Liver (tissue), 9 donors: ENCODE results near the gene MTCH1. TPM values are rescaled to one million over a fixed set of nuclear protein-coding genes. Genes with fewer than 3 reads are reported as not detected.

Experiments
- DNase-seq: peaks from one replicate; pipeline ENCODE4 v3.0.0-alpha.2; 2017; ENCODE audit warnings: low spot score
- H3K27ac ChIP-seq, 2 donors: one replicate each; pipeline ENCODE4 v1.7.0; 2013; ENCODE audit warnings: inconsistent platforms in 2 of 2, low read length in 2 of 2, control low read depth in 1 of 2, low read depth in 1 of 2, mild to moderate bottlenecking in 1 of 2
- H3K27me3 ChIP-seq, 4 donors: one replicate each; pipeline versions ENCODE4 v1.6.1 to v1.7.0; 2013; ENCODE audit warnings: low read length in 3 of 4, inconsistent platforms in 1 of 4, mild to moderate bottlenecking in 1 of 4, moderate library complexity in 1 of 4; ENCODE audit not compliant: control insufficient read depth in 4 of 4, insufficient read depth in 4 of 4
- H3K36me3 ChIP-seq, 4 donors: one replicate each; pipeline versions ENCODE4 v1.6.1 to v1.7.0; 2013; ENCODE audit warnings: low read length in 3 of 4, mild to moderate bottlenecking in 3 of 4, low read depth in 1 of 4, moderate library complexity in 1 of 4; ENCODE audit not compliant: control insufficient read depth in 4 of 4, insufficient read depth in 3 of 4
- H3K4me1 ChIP-seq, 4 donors: one replicate each; pipeline versions ENCODE4 v1.6.1 to v1.7.0; 2013; ENCODE audit warnings: low read length in 3 of 4, mild to moderate bottlenecking in 3 of 4, moderate library complexity in 1 of 4; ENCODE audit not compliant: control insufficient read depth in 4 of 4, insufficient read depth in 4 of 4
- H3K4me3 ChIP-seq, 3 donors: one replicate each; pipeline versions ENCODE4 v1.6.1 to v1.7.0; 2013; ENCODE audit warnings: low read length in 3 of 3, control low read depth in 1 of 3, low read depth in 1 of 3, mild to moderate bottlenecking in 1 of 3
- H3K9ac ChIP-seq, 2 donors: one replicate each; pipeline ENCODE4 v1.7.0; 2013; ENCODE audit warnings: low read length in 2 of 2, mild to moderate bottlenecking in 2 of 2, moderate library complexity in 2 of 2, control low read depth in 1 of 2, low read depth in 1 of 2
- H3K9me3 ChIP-seq, 4 donors: one replicate each; pipeline versions ENCODE4 v1.6.1 to v1.7.0; 2013; ENCODE audit warnings: low read length in 3 of 4; ENCODE audit not compliant: control insufficient read depth in 4 of 4
- EGR1 ChIP-seq, 2 donors: IDR thresholded peaks; 2 replicates each; pipeline ENCODE4 v1.6.1; 2016 to 2018; ENCODE audit warnings: antibody characterized with exemption in 2 of 2, low read depth in 2 of 2
- FOXA1 ChIP-seq: IDR thresholded peaks from 2 replicates; pipeline ENCODE4 v1.6.1; 2016; ENCODE audit warnings: antibody characterized with exemption
- FOXA2 ChIP-seq: IDR thresholded peaks from 2 replicates; pipeline ENCODE4 v1.6.1; 2016; ENCODE audit warnings: antibody characterized with exemption
- GABPA ChIP-seq, 2 donors: IDR thresholded peaks in 1 of 2; conservative IDR thresholded peaks in 1 of 2; 2 replicates each; pipeline ENCODE4 v1.6.1; 2016; ENCODE audit warnings: antibody characterized with exemption in 2 of 2, mild to moderate bottlenecking in 1 of 2, moderate library complexity in 1 of 2
- HNF4A ChIP-seq, 2 donors: conservative IDR thresholded peaks; 2 replicates each; pipeline ENCODE4 v1.6.1; 2016; ENCODE audit warnings: antibody characterized with exemption in 2 of 2, mild to moderate bottlenecking in 2 of 2
- HNF4G ChIP-seq: IDR thresholded peaks from 2 replicates; pipeline ENCODE4 v1.6.1; 2016; ENCODE audit warnings: antibody characterized with exemption
- JUND ChIP-seq, 2 donors: IDR thresholded peaks; 2 replicates each; pipeline ENCODE4 v1.6.1; 2016; ENCODE audit warnings: antibody characterized with exemption in 2 of 2
- NR2F2 ChIP-seq: IDR thresholded peaks from 2 replicates; pipeline ENCODE4 v1.6.1; 2016; ENCODE audit warnings: antibody characterized with exemption
- RAD21 ChIP-seq, 2 donors: IDR thresholded peaks; 2 replicates each; pipeline ENCODE4 v1.6.1; 2016; ENCODE audit warnings: antibody characterized with exemption in 2 of 2, mild to moderate bottlenecking in 2 of 2
- RXRA ChIP-seq, 2 donors: IDR thresholded peaks; 2 replicates each; pipeline ENCODE4 v1.6.1; 2017 to 2018; ENCODE audit warnings: antibody characterized with exemption in 2 of 2, mild to moderate bottlenecking in 1 of 2
- SP1 ChIP-seq: IDR thresholded peaks from 2 replicates; pipeline ENCODE4 v1.6.1; 2018; ENCODE audit warnings: antibody characterized with exemption, mild to moderate bottlenecking
- TAF1 ChIP-seq: conservative IDR thresholded peaks from 2 replicates; pipeline ENCODE4 v1.6.1; 2016; ENCODE audit warnings: antibody characterized with exemption, mild to moderate bottlenecking
- YY1 ChIP-seq: IDR thresholded peaks from 2 replicates; pipeline ENCODE4 v1.6.1; 2016; ENCODE audit warnings: antibody characterized with exemption, mild to moderate bottlenecking
- WGBS: extraction: QIAGEN DNeasy Blood & Tissue Kit; methylation state at CpG from one replicate; pipeline ENCODE4 v1.1.7; 2013; 5-methylcytosine and 5-hydroxymethylcytosine counted together
- polyA plus RNA-seq, 2 donors: library from polyadenylated mRNA; stranded (reverse) in 1 of 2; unstranded in 1 of 2; fragments of 200-250 nt in 1 of 2; fragments of >200 nt in 1 of 2; fragmentation: Nextera tagmentation in 1 of 2; extraction: Ambion mirVana in 1 of 2; gene quantifications; one replicate each; pipeline versions ENCODE4 v1.2.1 to v1.2.3, GENCODE V29; 2013 to 2015
- total RNA-seq, 2 donors: library from RNA; depleted of rRNA; stranded (reverse); fragments of >200 nt; gene quantifications; one replicate each; pipeline ENCODE4 v1.2.3, GENCODE V29; 2014
- TF ChIP-seq, protein P1 (sequence below): fragments of 150-350 bp; IDR thresholded peaks from 2 replicates; pipeline ENCODE4 v1.5.1; 2017; ENCODE audit warnings: improper control_type of control experiment, low read depth, low read length; ENCODE audit not compliant: missing input control
- TF ChIP-seq, protein P2 (sequence below): IDR thresholded peaks from 2 replicates; pipeline ENCODE4 v1.6.1; 2016; ENCODE audit warnings: antibody characterized with exemption
- TF ChIP-seq, protein P3 (sequence below): IDR thresholded peaks from 2 replicates; pipeline ENCODE4 v1.6.1; 2016; ENCODE audit warnings: antibody characterized with exemption
- TF ChIP-seq, protein P4 (sequence below): IDR thresholded peaks from 2 replicates; pipeline ENCODE4 v1.6.1; 2016; ENCODE audit warnings: antibody characterized with exemption, mild to moderate bottlenecking
- TF ChIP-seq, protein P5 (sequence below): IDR thresholded peaks from 2 replicates; pipeline ENCODE4 v1.6.1; 2016; ENCODE audit warnings: antibody characterized with exemption
- donor health status: healthy.
- donor health status: healthy.
- donor health status: healthy.
- donor health status: healthy.
- donor health status: healthy.

The MTCH1 gene
- total and polyA plus RNA-seq, 4 donors, result 61.5 to 79.6 (median 74.1) TPM

DNA sequence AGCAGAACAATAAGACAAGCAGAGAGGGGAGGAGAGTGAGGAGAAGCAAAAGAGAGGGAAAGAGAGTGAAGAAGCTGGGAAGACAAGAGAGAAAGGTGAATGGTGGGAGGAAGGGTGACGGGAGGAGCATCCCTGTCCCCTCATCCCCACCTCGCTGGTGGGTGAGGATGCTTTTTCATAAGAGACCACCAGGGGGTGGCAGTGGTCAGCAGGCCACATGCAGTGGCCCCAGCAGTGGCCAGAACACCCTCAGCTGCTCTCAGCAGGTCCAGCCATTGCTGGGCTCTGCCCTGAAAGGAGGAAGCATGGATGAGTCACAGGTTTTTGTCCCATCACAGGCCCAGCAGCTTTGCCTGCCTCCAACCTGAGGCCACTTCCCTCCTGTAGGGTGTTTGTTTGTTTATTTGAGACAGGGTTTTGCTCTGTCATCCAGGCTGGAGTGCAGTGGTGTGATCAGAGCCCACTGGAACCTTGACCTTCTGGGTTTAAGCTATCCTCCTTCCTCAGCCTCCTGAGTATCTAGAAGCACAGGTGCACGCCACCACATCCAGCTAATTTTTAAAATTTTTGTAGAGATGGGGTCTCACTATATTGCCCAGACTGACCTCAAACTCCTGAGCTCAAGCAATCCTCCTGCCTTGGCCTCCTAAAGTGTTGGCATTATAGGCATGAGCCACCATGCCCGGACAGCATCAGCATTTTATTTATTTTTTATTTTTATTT, 43.4 kb upstream of the MTCH1 start:
- no peaks in the 10 kb centered on the region for H3K27me3 ChIP-seq
- no peak overlapping the region for H3K9ac ChIP-seq
- TF ChIP-seq HNF4G, result no peak
- TF ChIP-seq, protein P1, sequence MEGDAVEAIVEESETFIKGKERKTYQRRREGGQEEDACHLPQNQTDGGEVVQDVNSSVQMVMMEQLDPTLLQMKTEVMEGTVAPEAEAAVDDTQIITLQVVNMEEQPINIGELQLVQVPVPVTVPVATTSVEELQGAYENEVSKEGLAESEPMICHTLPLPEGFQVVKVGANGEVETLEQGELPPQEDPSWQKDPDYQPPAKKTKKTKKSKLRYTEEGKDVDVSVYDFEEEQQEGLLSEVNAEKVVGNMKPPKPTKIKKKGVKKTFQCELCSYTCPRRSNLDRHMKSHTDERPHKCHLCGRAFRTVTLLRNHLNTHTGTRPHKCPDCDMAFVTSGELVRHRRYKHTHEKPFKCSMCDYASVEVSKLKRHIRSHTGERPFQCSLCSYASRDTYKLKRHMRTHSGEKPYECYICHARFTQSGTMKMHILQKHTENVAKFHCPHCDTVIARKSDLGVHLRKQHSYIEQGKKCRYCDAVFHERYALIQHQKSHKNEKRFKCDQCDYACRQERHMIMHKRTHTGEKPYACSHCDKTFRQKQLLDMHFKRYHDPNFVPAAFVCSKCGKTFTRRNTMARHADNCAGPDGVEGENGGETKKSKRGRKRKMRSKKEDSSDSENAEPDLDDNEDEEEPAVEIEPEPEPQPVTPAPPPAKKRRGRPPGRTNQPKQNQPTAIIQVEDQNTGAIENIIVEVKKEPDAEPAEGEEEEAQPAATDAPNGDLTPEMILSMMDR, result peak; percentile 63
- TF ChIP-seq GABPA (IDR thresholded peaks at IDR 0.05 in 1 of 2, conservative IDR thresholded peaks at IDR 0.05 in 1 of 2), result no peak
- TF ChIP-seq RAD21 (IDR thresholded peaks at IDR 0.05), result peak; percentile 89 to 93
- peak in 1 of 2 donors; percentile 62 for TF ChIP-seq JUND (IDR thresholded peaks at IDR 0.05)
- TF ChIP-seq NR2F2, result no peak
- peak; percentile 57 for TF ChIP-seq YY1
- TF ChIP-seq HNF4A (conservative IDR thresholded peaks at IDR 0.05), result no peak
- no peak overlapping the region for H3K27ac ChIP-seq
- peak; percentile 76 for DNase-seq
- H3K36me3 ChIP-seq, result no peaks in the 10 kb centered on the region
- no peaks in the 10 kb centered on the region for H3K9me3 ChIP-seq
- H3K4me1 ChIP-seq, result peaks cover 0 to 7% (median 3%) of the 10 kb centered on the region in 4 donors
- no peak overlapping the region for H3K4me3 ChIP-seq
- 71% methylated on average over 4 of the region's 4 CpGs for WGBS

DNA sequence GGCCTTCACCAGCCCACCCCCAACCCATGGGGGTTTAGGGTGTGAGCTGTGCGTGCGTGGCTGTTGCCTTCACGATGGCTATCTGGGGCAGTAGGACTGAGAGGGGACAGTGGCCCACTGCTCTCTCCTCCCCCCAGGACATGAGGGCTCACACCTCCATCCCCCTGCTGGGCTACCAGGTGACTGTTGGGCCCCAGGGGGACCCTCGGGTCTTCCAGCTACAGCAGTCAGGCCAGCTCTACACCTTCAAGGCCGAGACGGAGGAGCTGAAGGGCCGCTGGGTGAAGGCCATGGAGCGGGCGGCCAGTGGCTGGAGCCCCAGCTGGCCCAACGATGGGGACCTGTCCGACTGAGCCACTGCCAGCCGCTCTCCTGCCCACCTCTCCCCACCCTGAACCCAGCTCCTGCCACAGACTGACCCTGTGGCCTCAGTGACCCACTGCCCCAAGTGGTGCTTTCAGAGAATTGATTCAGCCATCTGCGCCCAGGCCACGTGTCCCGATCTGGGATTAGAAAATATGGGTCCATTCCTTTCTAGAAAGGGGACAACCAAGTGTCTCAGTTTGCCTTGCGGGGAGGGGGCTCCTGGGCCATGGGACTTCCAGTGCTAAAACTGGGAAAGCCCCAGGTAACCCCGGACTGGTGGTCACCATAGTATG, 41.9 kb upstream of the MTCH1 start:
- Histone ChIP-seq H3K4me3 (no peak overlapping the region), H3K9ac (no peak overlapping the region), H3K36me3 (no peaks in the 10 kb centered on the region), H3K27me3 (no peaks in the 10 kb centered on the region), H3K27ac (no peak overlapping the region), H3K9me3 (no peaks in the 10 kb centered on the region), H3K4me1 (peaks cover under 1 to 13% (median 11%) of the 10 kb centered on the region in 4 donors)
- TF ChIP-seq EGR1 (IDR thresholded peaks at IDR 0.05; ENCODE audit: low read depth in 2 of 2) (no peak), SP1 (no peak), RXRA (IDR thresholded peaks at IDR 0.05) (no peak), TAF1 (no peak), GABPA (IDR thresholded peaks at IDR 0.05 in 1 of 2, conservative IDR thresholded peaks at IDR 0.05 in 1 of 2) (no peak), FOXA1 (no peak), FOXA2 (no peak), NR2F2 (no peak), HNF4G (no peak), RAD21 (IDR thresholded peaks at IDR 0.05) (no peak), HNF4A (conservative IDR thresholded peaks at IDR 0.05) (no peak), YY1 (no peak), JUND (IDR thresholded peaks at IDR 0.05) (no peak)
- TF ChIP-seq, protein P2, sequence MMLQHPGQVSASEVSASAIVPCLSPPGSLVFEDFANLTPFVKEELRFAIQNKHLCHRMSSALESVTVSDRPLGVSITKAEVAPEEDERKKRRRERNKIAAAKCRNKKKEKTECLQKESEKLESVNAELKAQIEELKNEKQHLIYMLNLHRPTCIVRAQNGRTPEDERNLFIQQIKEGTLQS, result no peak
- TF ChIP-seq, protein P1, result no peak
- TF ChIP-seq, protein P3, sequence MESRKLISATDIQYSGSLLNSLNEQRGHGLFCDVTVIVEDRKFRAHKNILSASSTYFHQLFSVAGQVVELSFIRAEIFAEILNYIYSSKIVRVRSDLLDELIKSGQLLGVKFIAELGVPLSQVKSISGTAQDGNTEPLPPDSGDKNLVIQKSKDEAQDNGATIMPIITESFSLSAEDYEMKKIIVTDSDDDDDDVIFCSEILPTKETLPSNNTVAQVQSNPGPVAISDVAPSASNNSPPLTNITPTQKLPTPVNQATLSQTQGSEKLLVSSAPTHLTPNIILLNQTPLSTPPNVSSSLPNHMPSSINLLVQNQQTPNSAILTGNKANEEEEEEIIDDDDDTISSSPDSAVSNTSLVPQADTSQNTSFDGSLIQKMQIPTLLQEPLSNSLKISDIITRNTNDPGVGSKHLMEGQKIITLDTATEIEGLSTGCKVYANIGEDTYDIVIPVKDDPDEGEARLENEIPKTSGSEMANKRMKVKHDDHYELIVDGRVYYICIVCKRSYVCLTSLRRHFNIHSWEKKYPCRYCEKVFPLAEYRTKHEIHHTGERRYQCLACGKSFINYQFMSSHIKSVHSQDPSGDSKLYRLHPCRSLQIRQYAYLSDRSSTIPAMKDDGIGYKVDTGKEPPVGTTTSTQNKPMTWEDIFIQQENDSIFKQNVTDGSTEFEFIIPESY, result no peak
- TF ChIP-seq, protein P4, sequence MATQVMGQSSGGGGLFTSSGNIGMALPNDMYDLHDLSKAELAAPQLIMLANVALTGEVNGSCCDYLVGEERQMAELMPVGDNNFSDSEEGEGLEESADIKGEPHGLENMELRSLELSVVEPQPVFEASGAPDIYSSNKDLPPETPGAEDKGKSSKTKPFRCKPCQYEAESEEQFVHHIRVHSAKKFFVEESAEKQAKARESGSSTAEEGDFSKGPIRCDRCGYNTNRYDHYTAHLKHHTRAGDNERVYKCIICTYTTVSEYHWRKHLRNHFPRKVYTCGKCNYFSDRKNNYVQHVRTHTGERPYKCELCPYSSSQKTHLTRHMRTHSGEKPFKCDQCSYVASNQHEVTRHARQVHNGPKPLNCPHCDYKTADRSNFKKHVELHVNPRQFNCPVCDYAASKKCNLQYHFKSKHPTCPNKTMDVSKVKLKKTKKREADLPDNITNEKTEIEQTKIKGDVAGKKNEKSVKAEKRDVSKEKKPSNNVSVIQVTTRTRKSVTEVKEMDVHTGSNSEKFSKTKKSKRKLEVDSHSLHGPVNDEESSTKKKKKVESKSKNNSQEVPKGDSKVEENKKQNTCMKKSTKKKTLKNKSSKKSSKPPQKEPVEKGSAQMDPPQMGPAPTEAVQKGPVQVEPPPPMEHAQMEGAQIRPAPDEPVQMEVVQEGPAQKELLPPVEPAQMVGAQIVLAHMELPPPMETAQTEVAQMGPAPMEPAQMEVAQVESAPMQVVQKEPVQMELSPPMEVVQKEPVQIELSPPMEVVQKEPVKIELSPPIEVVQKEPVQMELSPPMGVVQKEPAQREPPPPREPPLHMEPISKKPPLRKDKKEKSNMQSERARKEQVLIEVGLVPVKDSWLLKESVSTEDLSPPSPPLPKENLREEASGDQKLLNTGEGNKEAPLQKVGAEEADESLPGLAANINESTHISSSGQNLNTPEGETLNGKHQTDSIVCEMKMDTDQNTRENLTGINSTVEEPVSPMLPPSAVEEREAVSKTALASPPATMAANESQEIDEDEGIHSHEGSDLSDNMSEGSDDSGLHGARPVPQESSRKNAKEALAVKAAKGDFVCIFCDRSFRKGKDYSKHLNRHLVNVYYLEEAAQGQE, result no peak
- TF ChIP-seq, protein P5, sequence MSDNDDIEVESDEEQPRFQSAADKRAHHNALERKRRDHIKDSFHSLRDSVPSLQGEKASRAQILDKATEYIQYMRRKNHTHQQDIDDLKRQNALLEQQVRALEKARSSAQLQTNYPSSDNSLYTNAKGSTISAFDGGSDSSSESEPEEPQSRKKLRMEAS, result no peak
- DNase-seq, result no peak
- WGBS, result 95% methylated on average over 17 of the region's 17 CpGs
